Suprapubic skin (tissue), 4 donors: ENCODE data around the gene SHROOM3. TPM values are rescaled to one million over a fixed set of nuclear protein-coding genes. Genes with fewer than 3 reads are reported as not detected.

ENCODE experiments used
- DNase-seq, 2 donors: peaks; one replicate each; pipeline ENCODE4 v3.0.0-alpha.2; 2019; ENCODE audit warnings: low spot score in 2 of 2
- H3K27ac ChIP-seq: fragments of 200-600 bp; sonication (generic); one replicate; pipeline ENCODE4 v1.5.1; 2019
- H3K27me3 ChIP-seq: fragments of 200-600 bp; sonication (generic); one replicate; pipeline ENCODE4 v1.5.1; 2019
- H3K36me3 ChIP-seq: fragments of 200-600 bp; sonication (generic); one replicate; pipeline ENCODE4 v1.5.1; 2019
- H3K4me1 ChIP-seq: fragments of 200-600 bp; sonication (generic); one replicate; pipeline ENCODE4 v1.5.1; 2019
- H3K4me3 ChIP-seq: fragments of 200-600 bp; sonication (generic); one replicate; pipeline ENCODE4 v1.5.1; 2019; ENCODE audit warnings: mild to moderate bottlenecking
- H3K9me3 ChIP-seq: fragments of 200-600 bp; sonication (generic); one replicate; pipeline ENCODE4 v1.5.1; 2019
- EP300 ChIP-seq: sonication (generic); formaldehyde crosslinking; IDR thresholded peaks from one replicate; pipeline ENCODE4 v1.6.1; 2017; ENCODE audit warnings: antibody characterized with exemption
- POLR2A ChIP-seq, 2 donors: fragments of 450-650 bp; IDR thresholded peaks; one replicate each; pipeline ENCODE4 v1.6.1; 2017; ENCODE audit warnings: antibody characterized with exemption in 2 of 2, mild to moderate bottlenecking in 2 of 2, moderate library complexity in 2 of 2
- POLR2AphosphoS5 ChIP-seq, 3 donors: sonication (generic); formaldehyde crosslinking; IDR thresholded peaks; one replicate each; pipeline ENCODE4 v1.6.1; 2017; ENCODE audit warnings: antibody characterized with exemption in 3 of 3
- WGBS: methylation state at CpG from one replicate; pipeline ENCODE4 v1.1.5; 2018; 5-methylcytosine and 5-hydroxymethylcytosine counted together
- total RNA-seq, 4 donors: library from RNA; depleted of rRNA; stranded (reverse); fragments of >200 nt; gene quantifications; one replicate each; pipeline ENCODE4 v1.1.0, GENCODE V29; 2016
- TF ChIP-seq, protein P1 (sequence below), 2 donors: fragments of 200-600 bp in 1 of 2; fragments of 450-650 bp in 1 of 2; sonication (generic) in 1 of 2; IDR thresholded peaks; one replicate each; pipeline ENCODE4 v1.5.1; 2016 to 2019; ENCODE audit warnings: antibody characterized with exemption in 2 of 2, mild to moderate bottlenecking in 1 of 2, moderate library complexity in 1 of 2

The SHROOM3 gene
- total RNA-seq, 4 donors from 2014 or later, result 25.7 to 41.4 (median 29.8) TPM

DNA sequence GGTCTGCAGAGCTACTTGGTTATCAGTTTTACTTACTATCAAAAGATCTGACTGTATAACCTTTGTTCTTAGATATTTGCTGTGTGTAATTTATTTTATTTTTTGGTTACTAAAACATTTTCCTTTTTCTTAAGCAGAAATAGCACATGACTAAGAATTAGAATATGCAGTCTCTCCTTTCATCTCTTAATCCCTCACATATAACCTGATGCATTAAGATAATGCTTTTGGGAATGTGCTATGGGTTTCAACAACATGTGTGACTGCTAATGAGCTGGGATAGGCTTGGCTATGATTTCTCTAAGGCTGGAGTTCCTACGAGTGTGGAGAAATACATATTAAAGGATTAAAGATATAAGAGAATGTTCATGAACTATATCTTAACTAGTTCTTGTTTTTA is 41.5 kb downstream of the SHROOM3 start:
- Histone ChIP-seq H3K27me3 (peaks cover 3% of the 10 kb centered on the region), H3K36me3 (no peaks in the 10 kb centered on the region), H3K4me3 (no peak overlapping the region), H3K9me3 (no peaks in the 10 kb centered on the region), H3K27ac (no peak overlapping the region), H3K4me1 (no peaks in the 10 kb centered on the region)
- WGBS, result 61% methylated on average over 1 of the region's 1 CpG
- TF ChIP-seq POLR2A (IDR thresholded peaks at IDR 0.05), result no peak
- no peak for TF ChIP-seq EP300
- TF ChIP-seq, protein P1, sequence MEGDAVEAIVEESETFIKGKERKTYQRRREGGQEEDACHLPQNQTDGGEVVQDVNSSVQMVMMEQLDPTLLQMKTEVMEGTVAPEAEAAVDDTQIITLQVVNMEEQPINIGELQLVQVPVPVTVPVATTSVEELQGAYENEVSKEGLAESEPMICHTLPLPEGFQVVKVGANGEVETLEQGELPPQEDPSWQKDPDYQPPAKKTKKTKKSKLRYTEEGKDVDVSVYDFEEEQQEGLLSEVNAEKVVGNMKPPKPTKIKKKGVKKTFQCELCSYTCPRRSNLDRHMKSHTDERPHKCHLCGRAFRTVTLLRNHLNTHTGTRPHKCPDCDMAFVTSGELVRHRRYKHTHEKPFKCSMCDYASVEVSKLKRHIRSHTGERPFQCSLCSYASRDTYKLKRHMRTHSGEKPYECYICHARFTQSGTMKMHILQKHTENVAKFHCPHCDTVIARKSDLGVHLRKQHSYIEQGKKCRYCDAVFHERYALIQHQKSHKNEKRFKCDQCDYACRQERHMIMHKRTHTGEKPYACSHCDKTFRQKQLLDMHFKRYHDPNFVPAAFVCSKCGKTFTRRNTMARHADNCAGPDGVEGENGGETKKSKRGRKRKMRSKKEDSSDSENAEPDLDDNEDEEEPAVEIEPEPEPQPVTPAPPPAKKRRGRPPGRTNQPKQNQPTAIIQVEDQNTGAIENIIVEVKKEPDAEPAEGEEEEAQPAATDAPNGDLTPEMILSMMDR (IDR thresholded peaks at IDR 0.05), result no peak
- no peak for TF ChIP-seq POLR2AphosphoS5 (IDR thresholded peaks at IDR 0.05)
- DNase-seq, result no peak

DNA sequence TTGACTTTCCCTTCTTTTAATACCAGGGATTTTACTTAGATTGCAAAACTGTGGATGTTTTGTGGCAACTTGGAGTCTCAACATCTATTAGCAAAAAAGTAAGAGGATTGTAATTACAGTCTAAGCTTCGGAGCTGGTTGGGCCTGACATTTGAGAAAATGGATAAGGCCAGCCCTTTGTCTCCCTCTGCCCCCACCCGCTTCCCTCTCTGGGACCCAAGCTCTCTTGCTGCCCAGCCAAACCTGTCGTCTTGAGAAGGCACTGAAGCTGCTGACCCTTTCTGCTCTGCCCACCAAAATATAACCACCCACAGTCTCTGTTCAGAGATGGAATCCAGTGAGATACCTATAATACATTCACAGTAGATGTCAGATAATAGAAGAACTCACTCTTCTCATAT is 49.6 kb downstream of the SHROOM3 start:
- Histone ChIP-seq H3K27me3 (no peaks in the 10 kb centered on the region), H3K36me3 (no peaks in the 10 kb centered on the region), H3K27ac (no peak overlapping the region), H3K9me3 (no peaks in the 10 kb centered on the region), H3K4me3 (no peak overlapping the region), H3K4me1 (no peaks in the 10 kb centered on the region)
- TF ChIP-seq POLR2A (IDR thresholded peaks at IDR 0.05), result no peak
- TF ChIP-seq, protein P1 (IDR thresholded peaks at IDR 0.05), result no peak
- no peak for TF ChIP-seq POLR2AphosphoS5 (IDR thresholded peaks at IDR 0.05)
- no peak for TF ChIP-seq EP300
- DNase-seq, result no peak
- WGBS, result 76% methylated on average over 3 of the region's 3 CpGs

DNA sequence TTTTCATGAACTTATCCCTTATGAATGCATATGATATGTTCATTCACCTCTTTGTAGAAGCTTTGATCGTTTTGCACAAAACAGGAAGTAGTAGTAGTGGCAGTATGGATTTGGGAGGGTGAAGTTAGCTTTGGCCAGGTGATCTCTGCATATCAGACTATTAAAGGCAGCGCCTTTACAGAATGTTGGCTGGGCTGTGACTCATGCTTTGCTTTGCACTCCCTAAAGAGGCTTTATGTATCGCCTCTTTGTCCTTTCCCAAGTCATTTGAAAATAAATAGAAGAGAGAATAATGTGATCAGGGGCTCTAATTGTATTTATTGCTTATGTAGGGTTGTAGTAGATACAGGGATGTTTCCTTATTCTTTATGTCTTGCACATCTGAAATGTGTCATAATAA is 50.4 kb downstream of the SHROOM3 start:
- WGBS, result 36% methylated on average over 3 of the region's 3 CpGs
- no peak for TF ChIP-seq POLR2AphosphoS5 (IDR thresholded peaks at IDR 0.05)
- TF ChIP-seq EP300, result no peak
- no peak for TF ChIP-seq POLR2A (IDR thresholded peaks at IDR 0.05)
- TF ChIP-seq, protein P1 (IDR thresholded peaks at IDR 0.05), result no peak
- H3K4me1 ChIP-seq, result no peaks in the 10 kb centered on the region
- H3K9me3 ChIP-seq, result no peaks in the 10 kb centered on the region
- H3K27me3 ChIP-seq, result no peaks in the 10 kb centered on the region
- DNase-seq, result no peak
- H3K4me3 ChIP-seq, result no peak overlapping the region
- no peaks in the 10 kb centered on the region for H3K36me3 ChIP-seq
- H3K27ac ChIP-seq, result no peak overlapping the region

DNA sequence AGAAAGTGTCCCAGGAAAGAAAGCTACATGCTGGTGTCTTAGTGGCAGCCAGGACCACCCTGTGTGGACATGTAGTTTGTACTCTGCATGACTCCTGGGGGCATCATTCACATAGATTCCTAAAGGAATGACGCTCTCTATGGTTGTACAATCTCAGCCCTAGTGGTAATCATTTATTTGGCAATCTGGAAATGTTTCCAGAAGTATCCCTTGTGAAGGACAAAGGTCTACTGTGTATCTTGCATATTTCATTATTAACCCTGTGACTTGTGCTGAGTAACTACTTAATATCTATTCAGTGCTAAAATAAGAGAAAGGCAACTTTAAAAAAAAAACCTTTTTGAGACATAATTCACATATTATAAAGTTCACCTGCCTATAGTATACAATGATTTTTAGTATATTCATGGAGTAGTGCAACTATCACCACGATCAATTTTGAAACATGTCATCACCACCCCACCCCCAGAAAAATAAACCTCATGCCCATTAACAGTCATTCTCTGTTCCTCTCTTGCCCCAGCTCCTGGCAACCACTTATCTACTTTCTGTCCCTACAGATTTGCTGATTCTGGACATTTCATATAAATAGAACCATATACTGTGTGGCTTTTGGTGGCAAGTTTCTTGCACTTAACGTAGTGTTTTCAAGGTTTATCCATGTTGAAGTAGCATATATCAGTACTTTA is 51.7 kb downstream of the SHROOM3 start:
- Histone ChIP-seq H3K27me3 (no peaks in the 10 kb centered on the region), H3K9me3 (no peaks in the 10 kb centered on the region), H3K27ac (no peak overlapping the region), H3K4me3 (no peak overlapping the region), H3K4me1 (no peaks in the 10 kb centered on the region), H3K36me3 (no peaks in the 10 kb centered on the region)
- 80% methylated on average over 3 of the region's 3 CpGs for WGBS
- TF ChIP-seq, protein P1 (IDR thresholded peaks at IDR 0.05), result no peak
- no peak for TF ChIP-seq EP300
- TF ChIP-seq POLR2AphosphoS5 (IDR thresholded peaks at IDR 0.05), result no peak
- no peak for TF ChIP-seq POLR2A (IDR thresholded peaks at IDR 0.05)
- no peak for DNase-seq

DNA sequence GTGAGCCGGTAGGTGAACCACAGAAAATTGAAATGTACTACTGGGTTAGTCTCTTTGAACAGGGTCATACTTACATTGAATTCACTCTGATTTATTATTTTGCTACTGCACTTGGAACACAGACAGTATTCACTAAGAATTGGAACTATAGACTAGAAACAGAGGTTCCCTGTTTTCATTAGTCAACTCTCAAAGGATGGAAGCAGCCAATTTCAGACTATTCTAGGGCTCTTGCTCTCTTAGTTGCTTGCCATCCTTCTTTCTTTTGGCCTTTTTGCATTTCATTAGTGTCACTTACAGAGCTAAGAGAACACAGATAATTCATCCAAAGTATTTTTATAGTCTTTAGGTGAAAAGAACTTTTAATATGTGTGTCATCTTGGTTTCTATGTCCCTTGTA is 52.6 kb downstream of the SHROOM3 start:
- H3K36me3 ChIP-seq, result no peaks in the 10 kb centered on the region
- H3K27me3 ChIP-seq, result no peaks in the 10 kb centered on the region
- H3K27ac ChIP-seq, result no peak overlapping the region
- TF ChIP-seq POLR2AphosphoS5 (IDR thresholded peaks at IDR 0.05) (no peak), EP300 (no peak), POLR2A (IDR thresholded peaks at IDR 0.05) (no peak)
- TF ChIP-seq, protein P1 (IDR thresholded peaks at IDR 0.05), result no peak
- no peak overlapping the region for H3K4me3 ChIP-seq
- no peaks in the 10 kb centered on the region for H3K9me3 ChIP-seq
- 97% methylated on average over 1 of the region's 1 CpG for WGBS
- no peak for DNase-seq
- no peaks in the 10 kb centered on the region for H3K4me1 ChIP-seq
